Activated CD4-positive, alpha-beta T cell treated with anti-CD3 and anti-CD28 coated beads, Interleukin-2, Interleukin-6, amounts not matched to agents 100 ng/mL and 50 ng/mL, durations not matched to agents 16 hours and 8 hours (primary cell): ENCODE measurements around the gene SLC3A2.

ENCODE experiments used
- DNase-seq: peaks from one replicate; pipeline ENCODE4 v3.0.0-alpha.2; 2020

The SLC3A2 gene

DNA sequence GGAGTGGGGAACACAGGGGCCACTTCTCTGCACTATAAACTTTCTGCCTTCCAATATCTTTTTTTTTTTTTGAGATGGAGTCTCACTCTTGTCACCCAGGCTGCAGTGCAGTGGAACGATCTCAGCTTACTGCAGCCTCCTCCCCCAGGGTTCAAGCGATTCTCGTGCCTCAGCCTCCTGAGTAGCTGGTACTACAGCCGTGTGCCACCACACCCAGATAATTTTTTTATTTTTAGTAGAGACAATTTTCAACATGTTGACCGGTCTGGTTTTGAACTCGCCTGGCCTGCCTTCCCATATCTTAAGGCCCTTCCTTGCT is 1.7 kb downstream of the SLC3A2 start:
- no peak for DNase-seq

DNA sequence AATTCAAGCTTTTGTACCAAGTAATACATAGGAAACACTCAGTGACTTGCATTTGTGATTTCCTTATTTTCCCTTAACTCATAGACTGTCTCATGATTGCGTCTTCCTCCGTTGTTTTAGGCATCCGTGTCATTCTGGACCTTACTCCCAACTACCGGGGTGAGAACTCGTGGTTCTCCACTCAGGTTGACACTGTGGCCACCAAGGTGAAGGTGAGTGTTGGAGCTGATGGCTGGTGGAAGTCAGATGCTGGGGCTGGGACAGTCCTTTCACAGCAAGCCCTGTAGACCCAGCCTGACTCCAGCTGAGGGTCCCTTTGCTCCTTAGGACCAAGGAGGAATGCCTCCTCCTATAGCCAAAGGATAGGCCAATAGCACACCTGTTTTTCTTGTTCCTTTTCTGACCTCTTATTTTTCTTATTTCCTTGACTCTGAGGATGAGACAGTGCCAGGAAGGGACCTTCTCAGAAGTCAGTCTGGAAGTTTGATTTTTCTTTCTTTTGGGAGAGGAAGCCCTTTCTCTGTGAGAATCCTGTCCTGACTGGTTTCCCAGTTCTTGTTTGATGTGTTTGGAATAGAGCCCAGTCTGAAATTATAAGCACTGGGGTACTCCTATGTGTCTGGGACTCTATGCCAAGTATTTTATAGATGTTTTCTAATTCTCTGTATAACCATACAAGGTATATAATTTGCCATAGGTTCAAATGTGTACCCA is 2.2 kb downstream of the SLC3A2 start:
- DNase-seq, result no peak

DNA sequence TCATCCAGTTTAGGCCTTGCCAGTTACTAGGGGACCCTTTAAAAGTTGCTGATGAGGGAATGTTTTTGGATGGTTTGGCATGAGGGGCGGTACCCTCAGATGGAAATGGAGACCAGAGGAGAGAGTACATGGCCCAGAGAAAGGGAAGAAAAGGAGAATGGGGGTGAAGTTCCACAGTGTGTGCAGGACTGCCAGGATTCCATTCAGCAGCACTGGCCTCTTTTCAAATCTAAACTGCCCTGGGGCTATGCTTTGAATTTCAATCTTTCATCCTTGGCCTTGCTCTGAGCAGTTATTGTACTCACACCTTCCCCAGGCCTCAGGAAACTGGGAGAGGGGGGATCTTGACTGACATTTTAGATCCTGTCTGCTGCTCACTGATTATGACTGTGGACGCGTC is 3.0 kb downstream of the SLC3A2 start:
- DNase-seq, result no peak

DNA sequence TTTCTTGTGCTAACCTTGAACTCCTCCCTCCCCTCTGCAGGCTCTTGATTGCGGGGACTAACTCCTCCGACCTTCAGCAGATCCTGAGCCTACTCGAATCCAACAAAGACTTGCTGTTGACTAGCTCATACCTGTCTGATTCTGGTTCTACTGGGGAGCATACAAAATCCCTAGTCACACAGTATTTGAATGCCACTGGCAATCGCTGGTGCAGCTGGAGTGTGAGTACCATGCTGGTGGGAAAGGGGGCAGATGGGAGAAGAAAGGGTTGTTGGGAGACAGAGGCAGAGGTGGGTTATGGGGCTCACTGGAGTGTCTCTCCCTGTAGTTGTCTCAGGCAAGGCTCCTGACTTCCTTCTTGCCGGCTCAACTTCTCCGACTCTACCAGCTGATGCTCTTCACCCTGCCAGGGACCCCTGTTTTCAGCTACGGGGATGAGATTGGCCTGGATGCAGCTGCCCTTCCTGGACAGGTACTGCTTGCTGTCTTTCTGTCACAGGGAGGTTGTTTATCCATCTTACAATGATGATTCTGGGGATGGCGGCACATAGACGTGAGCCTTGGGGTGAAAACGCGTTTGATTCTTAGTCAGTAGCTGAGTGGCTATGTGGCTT is 4.5 kb downstream of the SLC3A2 start:
- no peak for DNase-seq

DNA sequence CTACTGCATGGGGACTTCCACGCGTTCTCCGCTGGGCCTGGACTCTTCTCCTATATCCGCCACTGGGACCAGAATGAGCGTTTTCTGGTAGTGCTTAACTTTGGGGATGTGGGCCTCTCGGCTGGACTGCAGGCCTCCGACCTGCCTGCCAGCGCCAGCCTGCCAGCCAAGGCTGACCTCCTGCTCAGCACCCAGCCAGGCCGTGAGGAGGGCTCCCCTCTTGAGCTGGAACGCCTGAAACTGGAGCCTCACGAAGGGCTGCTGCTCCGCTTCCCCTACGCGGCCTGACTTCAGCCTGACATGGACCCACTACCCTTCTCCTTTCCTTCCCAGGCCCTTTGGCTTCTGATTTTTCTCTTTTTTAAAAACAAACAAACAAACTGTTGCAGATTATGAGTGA is 7.7 kb downstream of the SLC3A2 start:
- DNase-seq, result no peak

DNA sequence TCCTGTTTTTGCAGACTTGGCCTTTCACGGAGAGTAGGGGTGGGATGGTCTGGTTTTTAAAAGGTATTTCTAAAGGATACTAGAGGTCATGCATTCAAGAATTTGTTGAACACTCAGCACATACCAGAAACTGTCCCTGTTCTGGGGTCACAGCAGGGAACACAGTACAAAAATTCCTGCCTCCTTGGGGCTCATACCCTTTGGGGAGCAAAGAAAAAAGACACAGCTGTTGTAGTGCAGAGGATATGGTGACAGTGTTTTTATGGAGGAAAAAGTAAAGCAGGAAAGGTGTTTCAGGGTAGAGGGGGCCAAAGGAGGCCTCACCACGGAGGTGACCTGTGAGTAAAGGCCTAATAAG is 8.4 kb downstream of the SLC3A2 start:
- DNase-seq, result no peak

DNA sequence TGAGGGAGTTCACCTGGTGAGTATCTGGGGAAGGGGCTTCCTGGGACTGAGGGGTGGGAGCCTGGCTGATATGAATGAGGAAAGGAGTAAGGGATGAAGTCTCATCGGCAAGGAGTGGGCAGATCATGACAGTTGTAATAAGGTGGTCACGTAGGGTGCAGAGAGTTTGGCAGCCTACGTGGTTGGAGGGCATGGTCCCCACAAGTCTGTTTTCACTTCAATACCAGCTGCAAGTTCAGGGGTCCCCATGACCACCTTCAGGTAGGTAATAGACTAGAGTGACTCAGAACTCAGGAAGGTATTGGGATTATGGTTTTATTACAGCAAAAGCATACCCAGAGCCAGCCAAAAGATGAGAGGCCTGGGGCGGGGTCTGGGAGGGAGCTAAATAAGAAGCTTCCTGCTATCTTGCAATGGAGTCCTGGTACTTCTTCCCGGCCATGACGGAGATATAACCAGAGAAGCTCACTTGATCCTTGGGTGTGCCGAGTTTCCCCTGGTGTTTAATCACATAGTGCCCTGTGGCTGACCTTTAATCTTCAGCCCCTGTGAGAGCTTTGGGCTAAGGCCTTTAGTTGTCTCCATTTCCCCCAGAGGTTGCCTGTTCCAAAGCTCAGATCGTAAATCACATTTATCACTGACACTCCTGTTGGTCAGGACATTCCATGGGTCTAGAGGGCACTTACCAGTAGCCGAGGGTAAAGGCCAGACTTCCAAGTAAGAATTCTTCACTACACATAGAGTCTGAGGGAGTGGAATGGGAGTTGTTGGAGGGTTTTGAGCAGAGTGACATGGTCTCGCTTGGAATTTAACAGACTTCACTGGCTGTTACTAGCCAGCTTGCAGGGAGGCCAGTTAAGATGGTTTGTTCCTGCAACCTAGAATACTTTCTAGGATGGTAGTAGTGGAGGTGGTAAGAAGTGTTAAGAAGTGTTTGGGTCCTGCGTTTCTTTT is 9.1 kb downstream of the SLC3A2 start:
- DNase-seq, result no peak

DNA sequence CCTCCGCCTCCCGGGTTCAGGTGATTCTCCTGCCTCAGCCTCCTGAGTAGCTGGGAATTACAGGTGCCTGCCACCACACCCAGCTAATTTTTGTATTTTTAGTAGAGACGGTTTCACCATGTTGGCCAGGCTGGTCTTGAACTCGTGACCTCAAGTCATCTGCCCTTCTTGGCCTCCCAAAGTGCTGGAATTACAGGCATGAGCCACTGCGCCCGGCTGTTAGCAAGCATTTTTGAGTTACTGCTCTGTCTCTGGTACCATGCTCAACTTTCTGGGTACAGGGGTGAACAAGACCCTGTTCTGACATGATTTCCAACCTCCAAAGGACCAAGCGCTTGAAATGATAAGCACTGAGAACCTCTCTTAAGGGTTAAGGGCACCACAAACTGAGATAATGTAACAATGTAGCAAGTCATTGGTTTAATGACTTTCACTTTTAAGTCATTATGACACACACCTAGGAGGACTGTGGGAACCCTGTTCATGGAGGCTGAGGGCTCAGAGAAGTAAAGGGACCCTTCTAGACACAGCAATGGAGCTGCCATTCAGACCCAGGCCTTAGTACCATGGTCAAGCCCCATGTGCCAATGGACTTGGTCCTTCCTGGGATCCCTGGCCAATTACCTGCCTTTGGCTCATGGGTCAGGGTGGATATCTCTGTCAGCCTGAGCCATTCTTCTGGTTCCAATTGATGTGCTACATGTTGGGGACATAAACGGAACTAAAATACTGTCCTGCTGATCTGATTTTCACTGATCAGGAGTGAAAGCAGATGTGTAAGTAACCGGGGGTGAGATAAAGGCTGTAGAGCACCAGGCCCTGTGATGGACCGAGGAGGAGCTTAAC is 11.6 kb downstream of the SLC3A2 start:
- no peak for DNase-seq

DNA sequence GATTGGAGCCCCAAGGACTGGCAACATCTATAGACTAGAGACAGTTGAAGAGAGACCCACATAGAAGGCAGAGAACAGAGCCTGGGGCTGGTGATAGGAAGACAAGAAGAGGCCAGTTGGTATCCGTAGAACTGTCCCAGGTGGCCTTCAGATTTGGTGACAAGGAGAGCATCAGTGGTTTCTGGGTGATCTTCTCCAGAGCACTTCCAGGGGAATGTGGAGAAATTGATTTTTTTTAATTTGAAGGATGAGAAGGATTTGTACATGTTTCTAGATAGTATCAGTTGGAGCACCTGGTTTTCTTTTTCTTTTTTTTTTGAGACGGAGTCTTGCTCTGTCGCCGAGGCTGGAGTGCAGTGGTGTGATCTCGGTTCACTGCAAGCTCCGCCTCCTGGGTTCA is 14.8 kb downstream of the SLC3A2 start:
- no peak for DNase-seq

DNA sequence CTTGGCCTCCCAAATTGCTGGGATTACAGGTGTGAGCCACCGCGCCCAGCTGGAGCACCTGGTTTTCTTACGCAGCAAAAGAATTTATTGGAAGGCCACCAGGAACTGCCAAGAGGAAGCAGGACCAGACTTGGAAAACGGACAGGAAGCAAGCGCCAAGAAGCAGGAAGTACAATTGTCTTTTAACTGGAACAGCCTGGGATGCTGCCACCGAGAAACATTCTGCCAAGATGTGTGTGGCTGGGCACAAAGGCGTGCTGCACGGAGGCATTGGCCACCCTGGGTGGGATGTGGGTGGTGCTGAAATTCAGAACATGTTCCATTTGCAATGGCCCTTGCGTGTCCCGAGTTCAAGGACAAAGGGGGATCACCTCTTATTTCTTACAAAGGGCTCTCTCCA is 15.4 kb downstream of the SLC3A2 start:
- no peak for DNase-seq

DNA sequence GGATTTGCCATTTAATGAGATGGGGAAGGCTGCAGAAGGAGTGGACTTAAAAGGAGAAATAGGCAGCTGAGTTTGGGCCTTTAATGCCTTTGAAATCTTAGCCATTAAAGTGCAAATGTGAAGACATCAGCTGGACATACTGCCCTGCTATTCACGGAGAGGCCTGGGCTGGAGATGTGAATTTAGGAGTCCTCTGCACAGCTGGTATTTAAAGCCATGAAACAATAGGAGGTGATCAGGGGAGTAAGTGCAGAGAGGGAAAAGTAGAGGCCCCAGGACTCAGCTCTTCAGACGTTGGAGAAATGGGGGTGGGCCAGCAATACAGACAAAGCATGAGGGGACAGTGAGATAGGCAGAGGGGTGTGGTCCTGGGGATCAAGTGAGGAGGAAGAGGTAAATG is 16.6 kb downstream of the SLC3A2 start:
- no peak for DNase-seq

DNA sequence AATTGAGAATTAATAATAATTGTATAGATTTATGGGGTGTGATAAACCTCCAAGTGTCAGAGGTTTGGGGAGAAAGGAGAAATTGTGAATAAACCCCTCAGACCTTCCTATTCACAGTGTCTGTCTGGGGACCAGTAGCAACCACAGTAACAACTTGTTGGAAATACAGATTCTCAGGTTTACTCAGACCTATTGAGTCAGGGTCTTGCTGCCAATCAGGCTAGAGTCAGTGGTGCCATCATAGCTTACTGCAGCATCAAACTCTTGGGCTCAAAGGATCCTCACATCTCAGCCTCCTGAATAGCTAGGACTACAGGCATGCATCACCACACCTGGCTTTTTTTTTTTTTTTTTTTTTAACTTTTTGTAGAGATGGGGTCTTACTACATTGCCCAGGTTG is 17.3 kb downstream of the SLC3A2 start:
- DNase-seq, result no peak

DNA sequence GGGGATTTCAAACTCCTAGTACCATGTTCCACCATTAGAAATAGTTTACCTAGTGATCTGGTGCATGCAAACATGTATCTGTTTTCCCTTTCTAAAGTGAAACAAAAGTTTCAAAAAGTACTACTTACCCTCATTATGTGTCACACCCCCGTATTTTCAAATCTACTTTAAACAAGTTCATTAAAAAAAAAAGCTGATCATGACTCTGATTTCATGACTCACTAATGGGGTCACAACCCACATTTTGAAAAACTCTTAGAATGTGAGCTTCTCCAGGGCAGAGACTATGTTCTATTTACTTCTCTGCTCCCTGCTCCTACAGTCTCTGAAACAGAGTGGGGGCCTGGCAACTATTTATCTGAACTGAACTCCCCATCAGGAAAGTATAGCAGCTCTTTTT is 22.2 kb downstream of the SLC3A2 start:
- DNase-seq, result no peak

DNA sequence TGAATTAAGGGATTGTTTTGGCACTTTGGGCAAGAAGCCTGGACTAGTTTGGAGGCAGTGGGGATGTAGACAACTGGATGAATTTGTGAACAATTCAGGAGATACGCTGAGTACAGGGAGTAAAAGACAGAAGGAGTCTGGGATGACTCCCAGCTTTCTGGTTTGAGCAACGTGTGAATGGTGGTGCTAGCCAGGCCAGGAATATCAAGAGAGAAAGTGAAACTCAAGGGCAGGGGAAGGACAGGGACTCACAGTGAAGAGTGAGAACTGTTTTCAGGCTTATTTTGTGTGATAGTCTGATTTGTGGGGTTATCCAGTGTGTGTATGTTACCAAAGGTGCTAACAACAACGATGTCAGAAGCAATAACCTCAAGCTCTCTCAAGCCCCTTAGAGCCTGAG is 24.6 kb downstream of the SLC3A2 start:
- no peak for DNase-seq

DNA sequence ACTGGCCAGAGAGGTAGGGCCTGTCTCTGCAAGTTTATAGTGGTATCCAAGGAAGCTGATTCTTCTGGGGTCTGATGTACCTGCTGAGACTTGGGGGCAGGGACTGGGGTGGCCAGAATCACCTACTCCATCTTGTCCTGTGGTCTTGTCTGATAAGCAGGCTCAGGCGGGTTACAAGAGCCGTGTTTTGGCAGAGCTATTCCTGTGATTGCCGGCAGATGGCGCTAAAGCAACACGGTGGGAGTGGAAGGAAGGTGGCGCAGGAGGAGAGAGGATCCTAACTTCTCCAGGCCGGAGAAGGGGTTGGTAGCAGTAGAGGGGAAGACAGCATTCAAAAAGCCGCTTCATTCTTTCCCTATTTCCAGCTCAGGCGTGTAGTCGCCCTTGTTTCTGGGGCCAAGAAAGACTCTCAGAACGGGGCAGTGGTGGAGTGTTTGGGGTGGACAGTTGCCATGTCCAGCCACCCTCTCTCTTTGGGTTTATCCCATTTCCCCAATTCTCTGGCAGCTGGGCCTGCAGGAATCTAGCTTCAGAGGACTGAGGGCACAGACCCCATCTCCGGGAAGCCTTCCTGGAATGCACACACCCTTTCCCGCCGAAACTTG is 25.3 kb downstream of the SLC3A2 start:
- DNase-seq, result peak; percentile 86

DNA sequence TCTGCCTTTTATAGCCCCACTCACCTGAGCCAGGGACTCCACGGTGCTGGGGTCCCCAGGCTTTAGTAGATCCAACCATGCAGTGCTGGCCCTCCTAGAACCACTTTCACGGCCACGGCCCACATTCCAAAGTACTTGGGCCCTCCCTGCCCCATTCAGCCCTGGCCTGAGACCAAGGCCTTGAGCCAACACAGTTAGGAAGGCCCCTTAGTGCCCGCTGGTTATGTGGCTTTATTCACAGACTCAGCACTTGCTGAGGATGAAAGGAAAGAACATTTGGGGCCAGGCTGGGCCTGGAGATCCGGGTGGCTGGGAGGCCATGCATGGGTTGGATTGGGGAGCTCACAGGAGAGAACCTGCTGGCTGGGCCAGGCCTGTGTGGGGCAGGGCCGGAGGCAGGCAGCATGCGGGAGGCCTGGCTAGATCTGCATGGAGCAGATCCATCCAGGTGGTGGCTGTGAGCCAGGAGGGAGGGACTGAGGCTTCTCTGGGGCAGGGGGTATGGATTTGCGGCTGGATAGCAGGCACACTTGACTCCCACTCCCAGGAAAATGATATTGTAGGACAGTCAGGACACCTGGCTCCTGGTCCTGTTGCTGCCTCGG is 27.9 kb downstream of the SLC3A2 start:
- no peak for DNase-seq

DNA sequence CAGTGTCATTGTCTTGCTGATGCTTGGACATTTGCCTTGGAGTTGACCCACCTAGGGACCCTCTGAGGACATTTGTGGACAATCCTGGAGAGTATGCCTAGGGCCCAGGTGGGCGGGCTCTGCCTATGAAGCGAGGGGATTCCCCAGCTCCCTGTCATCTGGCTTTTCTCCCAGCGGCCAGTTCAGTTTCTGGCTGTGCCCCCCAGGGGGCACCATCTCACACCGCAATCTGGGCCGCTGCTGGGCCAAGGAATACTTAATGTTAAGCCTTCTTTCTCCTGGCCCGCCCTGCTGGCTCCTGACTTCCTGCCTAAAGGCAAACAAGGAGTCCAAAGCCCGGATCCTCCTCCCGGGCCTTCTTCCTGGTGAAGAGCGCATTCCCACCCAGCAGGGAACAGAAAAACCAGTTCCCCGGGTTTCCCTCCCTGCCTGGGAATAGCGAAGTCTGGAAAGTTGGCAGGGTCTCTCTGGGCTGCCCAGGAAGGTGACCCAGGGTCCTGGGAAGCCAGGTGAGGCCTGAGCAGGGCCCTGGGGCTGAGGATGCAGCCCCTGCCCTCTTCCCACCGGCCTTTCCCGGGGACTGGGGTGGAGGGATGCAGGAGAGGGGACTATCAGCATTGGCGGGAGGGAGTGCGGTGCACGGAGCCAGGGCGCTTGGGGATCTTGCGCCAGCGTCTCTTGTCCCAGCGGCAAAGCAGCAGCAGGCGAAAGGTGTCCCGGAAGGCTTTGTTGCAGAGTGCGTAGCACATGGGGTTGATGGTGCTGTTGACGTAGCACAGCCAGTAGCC is 28.6 kb downstream of the SLC3A2 start:
- DNase-seq, result no peak

DNA sequence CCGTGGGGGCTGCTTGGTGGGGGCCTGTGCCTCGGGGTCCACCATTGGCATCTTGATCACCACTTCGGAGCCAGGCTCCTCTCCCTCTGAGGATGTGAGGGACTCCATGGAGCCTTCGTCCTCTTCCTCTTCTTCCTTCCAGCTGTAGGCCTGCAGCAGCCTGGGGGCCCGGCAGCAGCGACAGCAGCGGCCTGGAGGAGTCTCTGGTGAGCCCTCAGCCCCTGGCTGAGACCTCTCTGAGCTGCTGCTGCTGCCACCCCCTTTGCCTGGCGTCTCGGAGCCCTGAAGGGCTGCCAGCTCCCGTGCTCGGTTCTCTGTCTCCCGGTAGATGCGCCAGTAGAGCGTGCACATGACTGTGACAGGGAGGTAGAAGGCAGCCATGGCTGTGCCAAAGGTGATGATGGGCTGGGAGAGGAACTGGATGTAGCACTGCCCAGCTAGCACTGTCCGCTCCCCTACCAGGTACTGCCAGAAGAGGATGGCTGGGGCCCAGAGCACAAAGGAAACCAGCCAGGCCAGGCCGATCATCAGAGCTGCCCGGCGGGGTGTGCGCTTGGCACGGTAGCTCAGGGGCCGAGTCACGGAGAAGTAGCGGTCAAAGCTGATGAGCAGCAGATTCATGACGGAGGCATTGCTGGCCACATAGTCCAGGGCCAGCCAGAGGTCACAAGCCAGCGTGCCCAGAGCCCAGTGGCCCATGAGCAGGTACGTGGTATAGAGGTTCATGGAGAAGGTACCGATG is 29.6 kb downstream of the SLC3A2 start:
- DNase-seq, result no peak

DNA sequence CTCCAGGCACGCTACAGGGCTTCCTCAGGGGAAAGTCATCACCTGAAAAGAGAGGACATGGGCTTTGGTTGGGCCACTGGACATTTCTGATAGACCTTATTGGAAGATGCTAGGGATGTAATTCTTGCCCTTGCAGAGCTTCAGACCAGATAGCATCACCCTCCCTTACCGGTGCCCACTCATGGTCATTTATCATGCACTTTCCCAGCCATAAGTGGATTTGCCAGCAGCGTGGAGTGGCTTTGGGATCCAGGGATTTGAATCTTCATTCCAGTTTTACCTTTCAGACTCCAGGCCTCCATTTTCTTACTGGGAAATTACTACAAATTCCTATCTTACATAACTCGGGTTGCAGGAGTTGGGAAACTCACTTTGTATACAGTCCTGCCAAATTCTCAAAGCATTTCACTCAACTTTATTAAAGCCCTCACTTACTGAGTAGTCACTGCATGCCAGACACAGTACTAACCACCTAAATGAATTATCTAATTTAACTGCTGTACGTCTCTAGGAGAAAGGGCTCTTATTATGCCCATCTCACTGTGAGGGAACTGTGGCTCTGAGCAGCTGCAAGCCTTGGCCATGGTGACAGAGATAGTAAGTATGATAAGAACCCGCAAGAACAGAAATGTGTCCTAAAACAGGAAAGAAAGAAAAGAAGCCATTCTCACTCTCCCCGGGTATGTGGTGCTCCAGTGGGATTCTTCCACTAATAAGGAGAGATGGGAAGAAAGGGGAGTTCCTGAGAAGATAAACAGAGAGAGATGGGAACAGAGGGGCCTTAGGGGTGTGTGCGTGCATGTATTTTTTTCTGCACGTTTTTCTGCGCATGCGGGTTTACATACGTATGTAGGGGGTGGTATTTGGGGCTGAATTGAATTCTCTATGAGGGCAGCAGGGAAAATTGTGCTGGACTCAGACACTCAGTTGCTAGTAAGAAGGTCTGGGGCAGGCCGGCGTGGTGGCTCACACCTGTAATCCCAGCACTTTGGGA is 30.7 kb downstream of the SLC3A2 start:
- DNase-seq, result no peak
